Nephron progenitor cell (in vitro differentiated cells): Measurements from ENCODE around the gene ARHGAP40.

ENCODE experiments used
- DNase-seq: peaks from one replicate; pipeline ENCODE4 v3.0.0; 2021
- H3K27ac Mint-ChIP-seq: 2 replicates; pipeline ENCODE4 v1.8.0; 2021; ENCODE audit warnings: mild to moderate bottlenecking, moderate library complexity, mixed read lengths
- H3K27me3 Mint-ChIP-seq: 2 replicates; pipeline ENCODE4 v1.8.0; 2021; ENCODE audit warnings: mild to moderate bottlenecking, low read depth, mixed read lengths; ENCODE audit not compliant: poor library complexity
- H3K36me3 Mint-ChIP-seq: 2 replicates; pipeline ENCODE4 v1.8.0; 2021; ENCODE audit warnings: low read depth, mixed read lengths
- H3K4me1 Mint-ChIP-seq: 2 replicates; pipeline ENCODE4 v1.8.0; 2021; ENCODE audit warnings: mixed read lengths
- H3K4me3 Mint-ChIP-seq: 2 replicates; pipeline ENCODE4 v1.8.0; 2021; ENCODE audit warnings: mild to moderate bottlenecking, moderate library complexity, mixed read lengths
- H3K9me3 Mint-ChIP-seq: 2 replicates; pipeline ENCODE4 v1.8.0; 2021; ENCODE audit warnings: mild to moderate bottlenecking, moderate library complexity, mixed read lengths
- TF ChIP-seq, protein P1 (sequence below): fragments of 200-600 bp; sonication (generic); IDR thresholded peaks from 2 replicates; pipeline ENCODE4 v1.5.0; 2021; ENCODE audit warnings: antibody characterized with exemption

ARHGAP40 gene

DNA sequence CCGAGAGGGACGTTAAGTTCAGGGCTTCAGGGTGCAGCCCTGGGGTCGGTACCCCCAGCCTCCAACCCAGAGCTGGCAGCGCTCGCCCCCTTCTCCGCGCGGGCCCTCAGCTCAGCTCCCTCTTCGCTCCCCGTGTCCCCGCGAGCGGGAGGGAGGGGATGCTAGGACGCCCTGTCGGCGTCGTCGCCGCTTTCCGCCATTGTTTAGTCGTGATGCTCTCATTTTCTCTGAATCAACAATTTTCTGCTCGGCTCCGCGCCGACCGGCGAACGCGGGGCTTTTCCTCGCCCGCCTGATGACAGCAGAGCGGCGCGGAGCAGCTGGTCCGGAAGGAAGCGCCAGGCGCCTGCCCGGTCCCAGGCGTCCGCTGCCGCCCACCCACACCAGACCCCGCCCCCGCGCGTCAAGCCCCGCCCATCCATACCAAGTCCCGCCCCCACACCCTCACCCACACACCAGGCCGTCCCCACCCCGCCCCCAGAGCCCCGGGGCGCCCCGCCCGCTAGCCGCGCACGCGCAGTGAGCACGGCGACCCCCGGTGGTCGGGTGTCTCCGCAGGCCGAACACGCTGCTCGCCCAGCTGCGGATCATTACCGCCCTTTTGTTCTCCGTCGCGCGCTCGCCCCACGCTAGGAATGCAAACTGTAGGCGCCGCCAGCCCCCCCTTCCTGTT is 72.6 kb downstream of the ARHGAP40 start:
- H3K27me3 Mint-ChIP-seq = peaks cover 93% of the 10 kb centered on the region

DNA sequence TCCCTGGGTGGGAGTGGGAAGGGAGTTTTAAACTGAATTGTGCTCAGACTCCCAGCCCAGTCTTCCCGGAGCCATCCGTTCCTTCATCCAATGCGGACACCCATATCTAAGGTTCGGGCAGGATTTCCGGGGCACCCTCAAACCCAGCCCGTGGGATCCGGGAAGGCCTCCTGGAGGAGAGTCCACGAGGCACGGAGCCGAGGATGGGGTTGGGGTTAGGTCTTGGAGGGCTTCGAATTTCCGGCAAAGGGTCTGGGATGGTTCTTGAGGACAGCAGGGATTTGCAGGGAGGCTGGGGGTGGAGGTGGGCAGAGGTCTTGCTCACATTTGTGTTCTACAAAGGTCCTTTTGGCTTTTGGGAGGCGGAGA is 73.1 kb downstream of the ARHGAP40 start:
- Mint-ChIP-seq H3K4me1 (peaks cover 6% of the 10 kb centered on the region), H3K27ac (peak overlapping the region; percentile 18), H3K9me3 (peaks cover 3% of the 10 kb centered on the region), H3K27me3 (peaks cover 91% of the 10 kb centered on the region), H3K36me3 (no peaks in the 10 kb centered on the region), H3K4me3 (peak overlapping the region; percentile 76)
- no peak for DNase-seq
- TF ChIP-seq, protein P1, sequence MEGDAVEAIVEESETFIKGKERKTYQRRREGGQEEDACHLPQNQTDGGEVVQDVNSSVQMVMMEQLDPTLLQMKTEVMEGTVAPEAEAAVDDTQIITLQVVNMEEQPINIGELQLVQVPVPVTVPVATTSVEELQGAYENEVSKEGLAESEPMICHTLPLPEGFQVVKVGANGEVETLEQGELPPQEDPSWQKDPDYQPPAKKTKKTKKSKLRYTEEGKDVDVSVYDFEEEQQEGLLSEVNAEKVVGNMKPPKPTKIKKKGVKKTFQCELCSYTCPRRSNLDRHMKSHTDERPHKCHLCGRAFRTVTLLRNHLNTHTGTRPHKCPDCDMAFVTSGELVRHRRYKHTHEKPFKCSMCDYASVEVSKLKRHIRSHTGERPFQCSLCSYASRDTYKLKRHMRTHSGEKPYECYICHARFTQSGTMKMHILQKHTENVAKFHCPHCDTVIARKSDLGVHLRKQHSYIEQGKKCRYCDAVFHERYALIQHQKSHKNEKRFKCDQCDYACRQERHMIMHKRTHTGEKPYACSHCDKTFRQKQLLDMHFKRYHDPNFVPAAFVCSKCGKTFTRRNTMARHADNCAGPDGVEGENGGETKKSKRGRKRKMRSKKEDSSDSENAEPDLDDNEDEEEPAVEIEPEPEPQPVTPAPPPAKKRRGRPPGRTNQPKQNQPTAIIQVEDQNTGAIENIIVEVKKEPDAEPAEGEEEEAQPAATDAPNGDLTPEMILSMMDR = no peak

More for the DNA sequence above, 72.6 kb downstream of the ARHGAP40 start:
- Mint-ChIP-seq H3K27ac (no peak overlapping the region), H3K4me1 (peaks cover 6% of the 10 kb centered on the region), H3K4me3 (peak overlapping the region; percentile 89), H3K36me3 (no peaks in the 10 kb centered on the region), H3K9me3 (peaks cover 3% of the 10 kb centered on the region)
- TF ChIP-seq, protein P1 = no peak
- DNase-seq = peak; percentile 95

DNA sequence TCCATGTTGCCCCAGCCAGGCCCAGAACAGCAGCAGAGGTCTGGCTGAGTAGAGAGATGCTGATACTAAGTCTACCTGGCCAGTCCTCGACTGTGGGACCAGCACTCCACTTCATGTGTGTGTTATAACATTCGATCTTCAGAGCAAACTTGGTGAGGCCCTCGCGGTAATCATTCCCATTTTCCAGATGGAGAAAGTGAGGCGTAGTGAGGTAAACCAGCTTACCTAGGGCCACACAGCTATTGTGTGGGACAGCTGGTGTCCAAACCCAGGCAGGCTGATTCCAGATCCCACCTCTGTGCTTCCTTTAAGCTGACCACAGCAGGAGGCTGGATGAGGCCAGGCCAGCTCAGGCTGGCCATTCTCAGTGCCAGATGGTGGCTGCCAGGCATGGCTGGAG is 75.0 kb downstream of the ARHGAP40 start:
- Mint-ChIP-seq H3K4me3 (no peak overlapping the region), H3K9me3 (peaks cover 3% of the 10 kb centered on the region), H3K4me1 (peaks cover 6% of the 10 kb centered on the region), H3K27me3 (peaks cover 88% of the 10 kb centered on the region), H3K27ac (no peak overlapping the region), H3K36me3 (no peaks in the 10 kb centered on the region)
- TF ChIP-seq, protein P1 = no peak
- no peak for DNase-seq

DNA sequence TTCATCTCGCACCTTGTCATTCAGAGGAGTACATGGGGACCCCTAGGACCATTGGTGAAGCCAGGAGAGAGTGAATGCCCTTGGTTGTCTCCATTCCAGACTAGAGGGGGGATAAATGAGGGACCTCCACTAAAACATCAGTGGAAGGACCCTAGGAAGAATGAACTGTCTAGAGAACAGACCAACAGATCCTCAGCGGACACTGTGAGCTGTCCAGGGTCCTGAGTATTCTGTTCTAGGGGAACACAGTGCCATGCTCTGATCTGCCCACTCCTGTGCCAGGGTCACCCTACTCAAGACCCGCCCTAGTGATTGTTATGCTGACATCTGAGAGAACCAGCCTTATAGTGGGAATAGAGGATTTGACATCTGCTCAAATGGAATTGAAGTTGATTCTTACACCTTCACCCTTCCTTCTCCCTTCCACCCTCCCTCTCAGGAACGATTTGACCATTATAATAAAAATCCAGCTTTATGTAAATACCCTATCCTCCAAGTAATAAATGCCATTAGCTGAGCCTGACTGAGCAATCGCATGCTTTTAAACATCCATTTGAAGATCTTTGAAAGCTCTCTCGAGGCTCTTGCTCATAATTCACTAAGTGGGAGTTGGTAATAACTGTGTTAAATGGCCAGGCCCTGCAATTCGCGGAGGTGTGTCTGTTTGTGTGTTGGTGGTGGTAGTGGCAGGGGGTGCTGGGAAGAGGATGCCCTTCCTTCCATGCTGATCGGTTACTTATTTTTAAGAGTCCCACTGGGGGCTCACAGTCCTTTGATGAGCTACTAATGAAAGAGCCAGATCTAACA is 79.1 kb downstream of the ARHGAP40 start:
- DNase-seq = peak; percentile 84
- TF ChIP-seq, protein P1 = no peak
- H3K4me3 Mint-ChIP-seq = no peak overlapping the region
- H3K9me3 Mint-ChIP-seq = no peaks in the 10 kb centered on the region
- H3K4me1 Mint-ChIP-seq = no peaks in the 10 kb centered on the region
- no peak overlapping the region for H3K27ac Mint-ChIP-seq
- H3K36me3 Mint-ChIP-seq = no peaks in the 10 kb centered on the region
- peaks cover 81% of the 10 kb centered on the region for H3K27me3 Mint-ChIP-seq

DNA sequence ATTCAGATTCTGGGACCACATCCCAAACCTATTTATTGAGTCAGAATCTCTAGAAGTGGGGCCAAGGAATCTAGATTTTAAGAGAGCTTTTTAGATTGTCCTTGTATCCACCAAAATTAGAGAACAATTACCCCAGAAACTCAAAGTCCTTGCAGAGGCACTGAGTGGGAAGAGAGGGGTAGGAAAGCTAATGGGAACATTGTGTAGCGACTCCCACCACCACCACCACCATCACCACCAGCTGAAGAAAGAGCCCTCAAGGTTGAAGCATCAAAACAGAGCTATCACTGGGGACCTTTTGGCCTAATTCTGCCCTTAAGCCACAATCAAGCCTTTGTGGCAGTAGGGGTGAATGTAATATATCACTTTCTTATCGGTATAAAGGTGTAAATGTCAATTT is 83.7 kb downstream of the ARHGAP40 start:
- H3K4me1 Mint-ChIP-seq = no peaks in the 10 kb centered on the region
- H3K4me3 Mint-ChIP-seq = no peak overlapping the region
- TF ChIP-seq, protein P1 = no peak
- no peaks in the 10 kb centered on the region for H3K36me3 Mint-ChIP-seq
- no peak for DNase-seq
- H3K27ac Mint-ChIP-seq = no peak overlapping the region
- H3K9me3 Mint-ChIP-seq = no peaks in the 10 kb centered on the region
- H3K27me3 Mint-ChIP-seq = peaks cover 84% of the 10 kb centered on the region
